Myocyte (in vitro differentiated cells): ENCODE data around the gene ALPP. TPM values are rescaled to one million over a fixed set of nuclear protein-coding genes. Genes with fewer than 3 reads are reported as not detected.
"Not testable (repeated sequence)": the region's sequence is repeated elsewhere in the genome, so short reads cannot be mapped to it uniquely, and the experiment has no call there.

Experiments
- DNase-seq: peaks from one replicate; pipeline ENCODE4 v3.0.0-alpha.2; 2012; ENCODE audit warnings: low read depth
- total RNA-seq: library from RNA; depleted of rRNA; stranded (reverse); fragments of >200 nt; gene quantifications from 2 replicates; pipeline ENCODE4 v1.2.3, GENCODE V29; 2014

Gene ALPP
- total RNA-seq, 1 donor from 2014 or later: not detected

- DNase-seq: no peak
These were observed 21.9 kb downstream of the ALPP start for GRCh38 chr2:232400256-232401015.

- no peak for DNase-seq
These were observed 24.0 kb downstream of the ALPP start for GRCh38 chr2:232402518-232402917.

GRCh38 chr2:232405943-232406510, 27.5 kb downstream of the ALPP start:
- no peak for DNase-seq

DNA sequence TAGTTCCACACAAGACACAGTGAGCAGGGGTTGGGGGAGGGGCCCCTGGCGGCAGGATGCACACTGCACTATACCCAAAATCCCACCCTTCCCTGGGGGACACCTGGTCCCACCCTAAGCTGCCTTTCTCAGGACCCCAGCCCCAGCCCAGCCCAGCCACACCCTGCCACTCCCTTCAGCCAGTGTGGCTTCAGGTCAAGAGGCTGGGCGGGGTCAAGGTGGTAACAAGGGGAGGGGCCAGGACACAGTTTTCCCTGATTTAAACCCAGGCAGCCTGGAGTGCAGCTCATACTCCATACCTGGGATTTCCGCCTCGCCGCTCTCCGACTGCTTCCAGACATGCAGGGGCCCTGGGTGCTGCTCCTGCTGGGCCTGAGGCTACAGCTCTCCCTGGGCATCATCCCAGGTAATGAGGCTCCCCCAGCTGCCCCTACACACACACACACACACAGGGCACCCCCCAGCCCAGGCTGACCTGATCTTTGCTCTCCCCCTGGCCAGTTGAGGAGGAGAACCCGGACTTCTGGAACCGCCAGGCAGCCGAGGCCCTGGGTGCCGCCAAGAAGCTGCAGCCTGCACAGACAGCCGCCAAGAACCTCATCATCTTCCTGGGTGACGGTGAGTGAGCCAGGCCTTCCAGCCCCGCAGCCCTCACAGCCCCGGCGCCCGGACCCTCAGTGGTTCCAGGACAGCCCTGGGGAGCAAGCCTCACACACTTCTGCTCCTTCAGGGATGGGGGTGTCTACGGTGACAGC, 28.2 kb downstream of the ALPP start, which contains the start of gene ALPG:
ALPG (plus strand) TSS at position 289 of the 755 bp plus-strand sequence; CDS start at position 340, 51 bp downstream.
- no peak for DNase-seq

DNA sequence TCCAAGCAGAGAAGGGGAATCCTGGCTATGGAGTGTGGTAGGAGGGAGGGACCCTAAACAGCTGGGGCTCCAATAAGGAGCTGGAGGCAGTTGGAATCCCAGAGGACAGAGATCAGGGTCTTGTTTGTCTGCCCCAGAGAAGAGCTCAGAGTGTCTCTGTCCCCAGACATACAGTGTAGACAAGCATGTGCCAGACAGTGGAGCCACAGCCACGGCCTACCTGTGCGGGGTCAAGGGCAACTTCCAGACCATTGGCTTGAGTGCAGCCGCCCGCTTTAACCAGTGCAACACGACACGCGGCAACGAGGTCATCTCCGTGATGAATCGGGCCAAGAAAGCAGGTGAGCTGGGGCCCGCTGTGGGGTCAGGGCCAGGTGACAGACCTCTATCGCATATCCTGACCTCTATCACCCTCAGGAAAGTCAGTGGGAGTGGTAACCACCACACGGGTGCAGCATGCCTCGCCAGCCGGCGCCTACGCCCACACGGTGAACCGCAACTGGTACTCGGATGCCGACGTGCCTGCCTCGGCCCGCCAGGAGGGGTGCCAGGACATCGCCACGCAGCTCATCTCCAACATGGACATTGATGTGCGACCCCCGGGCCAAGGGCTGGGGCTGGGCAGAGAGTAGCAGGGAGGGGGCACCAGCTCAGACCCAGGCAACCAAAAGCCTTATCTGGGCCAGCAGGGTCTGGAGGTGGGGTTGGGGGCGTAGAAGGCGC, 29.0 kb downstream of the ALPP start:
- not testable (repeated sequence) for DNase-seq

- not testable (repeated sequence) for DNase-seq
These were observed 29.7 kb downstream of the ALPP start for GRCh38 chr2:232408269-232408668.

DNA sequence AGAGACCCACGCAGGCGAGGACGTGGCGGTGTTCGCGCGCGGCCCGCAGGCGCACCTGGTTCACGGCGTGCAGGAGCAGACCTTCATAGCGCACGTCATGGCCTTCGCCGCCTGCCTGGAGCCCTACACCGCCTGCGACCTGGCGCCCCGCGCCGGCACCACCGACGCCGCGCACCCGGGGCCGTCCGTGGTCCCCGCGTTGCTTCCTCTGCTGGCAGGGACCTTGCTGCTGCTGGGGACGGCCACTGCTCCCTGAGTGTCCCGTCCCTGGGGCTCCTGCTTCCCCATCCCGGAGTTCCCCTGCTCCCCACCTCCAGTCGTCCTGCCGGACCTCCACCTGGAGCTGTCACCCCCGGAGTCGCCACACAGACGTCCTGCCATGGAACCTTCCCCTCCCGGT, 31.1 kb downstream of the ALPP start:
- DNase-seq: not testable (repeated sequence)

GRCh38 chr2:232410238-232410900, 31.8 kb downstream of the ALPP start:
- DNase-seq: no peak

DNA sequence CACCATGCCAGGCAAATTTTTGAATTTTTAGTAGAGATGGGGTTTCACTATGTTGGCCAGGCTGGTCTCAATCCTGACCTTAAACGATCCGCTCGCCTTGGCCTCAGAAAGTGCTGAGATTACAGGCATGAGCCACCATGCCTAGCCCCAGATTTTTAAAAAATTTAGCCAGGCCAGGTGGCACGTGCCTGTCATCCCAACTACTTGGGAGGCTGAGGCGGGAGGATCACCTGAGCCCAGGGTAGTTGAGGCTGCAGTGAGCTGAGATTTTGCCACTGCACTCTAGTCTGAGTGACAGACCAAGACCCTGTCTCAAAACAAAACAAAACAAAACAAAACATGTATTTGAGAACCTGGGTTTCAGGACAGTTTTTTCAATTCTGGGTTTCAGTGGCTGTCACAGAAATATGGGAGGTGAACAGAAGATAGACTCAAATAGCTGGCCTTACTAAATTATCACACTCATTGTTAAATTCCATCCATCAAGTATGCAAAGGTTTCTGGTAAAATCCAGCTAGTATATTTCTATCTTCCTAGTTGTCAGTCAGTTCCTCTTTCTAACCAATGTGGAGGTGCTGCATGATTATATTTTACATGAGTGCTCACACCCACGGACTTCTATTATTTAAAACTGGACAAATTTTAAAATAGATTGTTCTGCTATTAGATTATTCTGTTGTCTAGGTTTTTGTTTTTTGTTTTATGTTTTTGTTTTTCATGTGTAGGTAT, 33.5 kb downstream of the ALPP start:
- no peak for DNase-seq

DNA sequence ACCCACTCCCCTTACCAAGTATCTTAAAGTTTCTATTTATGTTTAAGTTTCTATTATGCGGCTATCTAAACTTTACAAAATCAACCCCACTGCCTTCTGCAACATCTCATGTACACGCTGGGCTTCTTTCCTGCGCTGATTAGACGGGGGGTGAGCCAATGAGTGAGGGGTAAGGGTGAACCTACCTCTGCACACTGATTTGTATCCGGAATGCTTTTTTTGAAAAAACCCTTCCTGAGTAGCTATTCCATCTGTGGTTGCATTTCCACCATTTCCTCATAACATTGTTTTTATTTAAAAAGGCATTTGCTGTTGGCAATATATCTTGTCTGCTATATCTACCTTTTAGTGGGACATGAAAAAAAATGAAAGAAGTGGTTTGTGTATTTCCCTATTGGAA, 34.4 kb downstream of the ALPP start:
- no peak for DNase-seq

GRCh38 chr2:232415138-232415690, 36.7 kb downstream of the ALPP start:
- no peak for DNase-seq

DNA sequence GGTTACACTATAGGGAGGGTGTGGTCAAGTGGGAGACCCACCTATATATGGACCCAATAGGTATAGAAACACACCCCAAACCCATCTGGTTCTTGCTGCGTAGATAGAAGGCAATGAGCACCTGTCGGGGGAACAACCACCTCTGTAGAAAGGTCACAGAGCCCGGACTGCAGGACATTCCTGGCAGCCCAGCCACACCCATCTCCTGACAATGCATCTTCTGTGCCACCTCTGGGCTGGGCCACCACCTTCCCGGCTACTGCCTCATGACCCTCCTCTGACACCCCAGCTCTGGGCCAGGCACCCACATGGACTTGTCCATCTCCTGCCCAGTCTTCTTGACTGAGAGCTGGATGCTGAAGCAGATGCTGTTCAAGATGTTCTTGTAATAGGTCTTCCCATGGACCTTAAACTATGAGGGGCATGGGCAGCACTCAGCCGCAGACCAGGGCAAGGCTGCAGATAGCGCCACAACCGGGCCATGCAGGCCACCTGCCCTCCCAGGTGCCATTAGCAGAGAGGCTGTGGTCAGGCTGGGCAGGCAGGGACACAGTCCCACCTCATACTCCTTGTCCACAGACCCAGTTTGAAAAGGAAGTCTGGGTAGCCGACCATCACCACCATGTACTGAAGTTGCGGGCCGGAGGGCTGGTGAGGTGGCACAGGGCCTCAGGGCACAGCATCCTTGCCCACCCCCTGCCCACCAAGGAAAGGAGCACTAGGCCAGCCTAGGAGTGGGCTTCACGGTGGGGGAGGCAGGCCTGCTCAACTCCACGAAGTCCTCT, 37.4 kb downstream of the ALPP start:
- no peak for DNase-seq

DNA sequence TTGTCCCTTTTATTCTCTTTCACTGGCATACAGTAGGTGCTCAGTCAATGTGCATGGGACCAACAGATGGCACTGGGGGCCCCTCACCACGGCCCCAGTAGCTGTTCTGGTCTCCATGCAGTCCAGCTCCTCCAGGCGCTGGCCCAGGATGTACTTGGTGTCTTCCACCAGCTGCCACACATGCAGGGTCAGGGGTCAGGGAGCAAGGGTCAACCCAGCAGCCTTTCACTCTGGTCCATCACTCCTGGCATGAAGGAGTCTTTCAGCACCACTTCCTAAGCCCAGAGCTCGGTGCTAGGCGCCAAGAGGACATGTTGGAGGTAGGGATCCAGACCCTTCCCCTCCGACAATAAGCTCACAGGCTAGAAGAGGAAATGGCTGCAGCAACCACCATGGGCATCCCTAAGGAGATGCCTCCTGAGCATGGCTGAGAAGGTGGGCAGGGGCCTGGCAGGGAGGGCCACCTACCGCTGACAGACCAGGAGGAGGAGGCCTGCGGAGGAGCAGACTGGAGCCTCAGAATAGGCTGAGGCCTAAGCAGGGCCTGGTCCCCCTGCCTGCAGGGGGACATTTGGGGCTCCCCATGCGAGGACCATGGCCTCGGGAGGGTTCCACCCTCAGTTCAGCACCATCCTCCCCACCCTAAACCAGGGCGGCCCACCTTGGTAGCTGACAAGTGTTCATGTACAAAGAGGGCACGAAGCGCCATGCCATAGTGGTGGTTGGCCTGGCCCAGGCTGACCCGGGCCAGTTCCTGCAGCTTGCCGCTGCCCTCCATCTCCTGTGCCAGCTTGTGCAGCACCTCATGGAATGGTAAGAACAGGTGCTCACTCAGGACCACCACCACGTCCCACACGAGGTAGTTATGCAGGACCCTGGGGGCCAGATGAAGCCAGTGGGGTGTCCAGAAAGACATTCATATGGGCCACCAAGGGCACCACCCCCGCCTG, 38.2 kb downstream of the ALPP start:
- no peak for DNase-seq

DNA sequence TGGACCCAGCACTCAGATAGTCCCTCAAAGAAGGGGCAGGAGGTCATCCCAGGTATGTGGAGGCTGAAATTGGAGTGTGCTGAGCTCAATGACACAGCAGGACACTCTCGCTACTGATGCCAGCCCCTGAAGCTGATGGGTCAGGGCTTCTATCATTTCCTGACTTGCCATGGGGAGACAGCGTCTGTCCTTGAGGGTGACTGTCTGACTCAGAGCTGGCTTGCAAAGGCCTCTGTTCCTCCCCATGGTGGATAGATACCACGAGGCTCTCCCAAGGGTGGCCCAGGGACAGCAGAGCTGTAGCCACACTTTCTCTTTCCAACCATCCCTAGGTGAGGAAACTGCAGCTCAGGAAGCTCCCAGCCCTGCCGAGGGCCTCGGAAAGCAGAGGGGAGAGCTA, 38.9 kb downstream of the ALPP start:
- no peak for DNase-seq

DNA sequence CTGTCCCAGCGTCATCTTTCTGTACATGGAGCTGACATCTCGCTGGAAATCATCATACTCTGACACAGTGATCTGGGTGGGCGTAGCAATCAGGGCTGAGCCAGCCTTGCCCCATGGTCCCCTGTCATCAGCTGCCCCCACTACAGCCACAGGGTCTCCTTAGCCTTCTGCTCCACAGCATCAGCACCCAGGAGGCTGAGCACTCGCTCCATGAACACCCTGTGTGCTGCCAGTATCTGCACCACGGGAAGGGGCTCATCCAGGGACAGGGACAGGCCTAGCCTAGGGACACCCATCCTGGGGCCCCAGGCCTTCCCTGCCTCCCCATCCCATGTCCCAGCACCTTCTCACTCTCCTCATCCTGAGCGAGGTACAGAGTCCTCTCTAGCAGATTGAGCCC, 39.5 kb downstream of the ALPP start:
- DNase-seq: no peak

DNA sequence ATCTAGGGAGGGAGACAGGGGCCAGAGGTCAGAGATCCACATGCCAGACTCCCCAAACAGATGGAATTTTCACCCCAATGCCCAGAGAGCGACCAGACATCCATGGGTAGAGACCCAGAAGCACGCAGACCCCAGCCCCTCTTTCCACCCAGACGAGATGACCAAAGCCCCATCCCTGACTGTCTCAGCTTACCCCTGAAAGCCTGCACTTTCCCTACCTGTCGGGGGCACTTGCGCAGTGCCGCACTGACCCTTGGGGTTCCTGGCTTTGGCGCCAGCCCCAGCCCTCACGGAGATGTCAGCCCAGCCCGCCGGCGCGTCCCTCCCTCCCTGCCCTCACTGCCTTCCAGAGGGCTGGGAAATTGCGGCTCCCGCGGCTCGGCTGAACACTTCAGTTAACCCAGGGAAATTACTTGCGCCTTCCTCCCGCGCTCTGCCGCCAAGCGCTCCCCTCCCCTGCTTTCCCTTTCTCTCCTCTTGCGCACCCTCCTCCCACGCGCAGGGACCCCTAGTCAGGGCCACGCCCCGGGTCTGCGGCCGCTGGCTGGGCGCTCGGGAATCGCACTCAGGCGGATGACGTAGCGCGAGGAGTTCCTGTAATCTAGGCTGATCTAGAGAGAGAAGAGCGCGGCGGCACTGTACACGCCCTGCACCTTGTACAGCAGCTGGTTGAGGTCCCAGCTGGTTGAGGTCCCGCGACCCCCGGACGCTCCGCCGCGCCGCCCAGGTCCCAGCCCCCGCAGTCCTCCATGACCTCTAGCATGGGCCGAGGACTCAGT, 40.1 kb downstream of the ALPP start:
- DNase-seq: no peak
